ENCODE results near the gene TCFL5. TPM values are rescaled to one million over a fixed set of nuclear protein-coding genes. Genes with fewer than 3 reads are reported as not detected.

The TCFL5 gene
- total and polyA plus RNA-seq, 10 of the 15 experiments (the other 5 are each of a cell fraction or from before 2014, with no cell fraction given), result 0.48 to 8.1 (median 3.8) TPM

GRCh38 chr20:62880147-62880934 is 18.7 kb upstream of the TCFL5 start (continued):
- TF ChIP-seq ZZZ3 (IDR thresholded peaks at IDR 0.05; ENCODE audit: control insufficient read depth, insufficient read length, low read depth) (no peak), ZNF207 (IDR thresholded peaks at IDR 0.05; ENCODE audit: borderline replicate concordance) (no peak), NFYB (IDR thresholded peaks at IDR 0.05; ENCODE audit: insufficient read depth, low read depth, low read length) (no peak), CTCF (IDR thresholded peaks at IDR 0.05 in 2 of 3, conservative IDR thresholded peaks at IDR 0.05 in 1 of 3; ENCODE audit: control insufficient read depth in 2 of 3, extremely low read depth in 1 of 3, insufficient read depth in 1 of 3, low read depth in 3 of 3, low read length in 3 of 3) (no peak)

- ChIA-PET SMC1A (ENCODE audit: uncharacterized antibody, unreplicated experiment) (no interaction called here), CTCF (no interaction called here), RAD21 (ENCODE audit: unreplicated experiment) (no interaction called here), POLR2A (no interaction called here)
- ATAC-seq, result no peak
- Histone ChIP-seq H2AFZ (ENCODE audit: control insufficient read depth, low read depth, low read length) (no peak overlapping the region), H3K4me3 (no peak overlapping the region), H3K27ac (ENCODE audit: control insufficient read depth, insufficient read depth) (no peak overlapping the region), H3K9me3 (replicated peaks; ENCODE audit: control insufficient read depth, insufficient read depth, low read length) (no peaks in the 10 kb centered on the region), H3K79me2 (ENCODE audit: control insufficient read depth, insufficient read depth, low read length) (no peaks in the 10 kb centered on the region), H4K20me1 (ENCODE audit: control insufficient read depth, insufficient read depth) (no peaks in the 10 kb centered on the region), H3K27me3 (replicated peaks in 1 of 2; ENCODE audit: control insufficient read depth in 2 of 2, insufficient read depth in 2 of 2, low read length in 1 of 2) (no peaks in the 10 kb centered on the region), H3K4me1 (ENCODE audit: control insufficient read depth, insufficient read depth, low read length) (no peaks in the 10 kb centered on the region), H3K36me3 (ENCODE audit: control insufficient read depth in 2 of 2, insufficient read depth in 2 of 2, low read length in 1 of 2) (no peaks in the 10 kb centered on the region; a peak in 1 of 4 replicates), H3K9ac (ENCODE audit: control insufficient read depth, insufficient read depth, low read length) (no peak overlapping the region), H3K4me2 (ENCODE audit: control insufficient read depth, insufficient read depth) (no peak overlapping the region)
- 97% methylated on average over 37 of the region's 80 CpGs for WGBS (ENCODE audit: insufficient coverage, insufficient replicate concordance, low lambda C conversion rate, missing lambda C conversion rate)
- no peak for TF ChIP-seq HCFC1 (IDR thresholded peaks at IDR 0.05; ENCODE audit: low read length)
- TF ChIP-seq E4F1 (IDR thresholded peaks at IDR 0.05; ENCODE audit: borderline replicate concordance, partially characterized antibody), result no peak
- DNase-seq (ENCODE audit: low read depth, low spot score), result no peak
- in situ Hi-C loops (cut with MboI) (no loop called here), intact Hi-C loops (cut with micrococcal nuclease; ENCODE audit: unreplicated experiment) (no loop called here)
- no TSS peak for BruUV-seq (replicated peaks)
- no peak for FAIRE-seq
Measured at GRCh38 chr20:62879275-62880146, 17.9 kb upstream of the TCFL5 start.
